Smooth muscle cell (in vitro differentiated cells): Measurements from ENCODE around the gene RPS6KA2. TPM values are rescaled to one million over a fixed set of nuclear protein-coding genes. Genes with fewer than 3 reads are reported as not detected.

Experiments used
- DNase-seq: peaks from one replicate; lab custom pipeline; 2025; ENCODE audit not compliant: unreplicated experiment; lab: John Stamatoyannopoulos, UW
- H2AFZ ChIP-seq: fragments of 200-600 bp; sonication (generic); 2 replicates; pipeline ENCODE4 v1.6.0; 2016; ENCODE audit warnings: antibody characterized with exemption, low read depth, mild to moderate bottlenecking
- H3F3A ChIP-seq: fragments of 200-600 bp; sonication (generic); 2 replicates; pipeline ENCODE4 v1.6.0; 2017; ENCODE audit warnings: antibody characterized with exemption, low read depth
- H3K27ac ChIP-seq: fragments of 200-600 bp; sonication (generic); 2 replicates; pipeline ENCODE4 v1.5.1; 2016; ENCODE audit warnings: low read depth, mild to moderate bottlenecking
- H3K27me3 ChIP-seq: fragments of 200-600 bp; sonication (generic); 2 replicates; pipeline ENCODE4 v1.6.1; 2016; ENCODE audit warnings: low read depth, mild to moderate bottlenecking
- H3K36me3 ChIP-seq: fragments of 200-600 bp; sonication (generic); 2 replicates; pipeline ENCODE4 v1.5.1; 2016; ENCODE audit warnings: low read depth
- H3K4me1 ChIP-seq: fragments of 200-600 bp; sonication (generic); 2 replicates; pipeline ENCODE4 v1.5.1; 2016; ENCODE audit warnings: low read depth
- H3K4me2 ChIP-seq: fragments of 200-600 bp; sonication (generic); 2 replicates; pipeline ENCODE4 v1.6.0; 2016; ENCODE audit warnings: mild to moderate bottlenecking
- H3K4me3 ChIP-seq: fragments of 200-600 bp; sonication (generic); 2 replicates; pipeline ENCODE4 v1.5.1; 2016; ENCODE audit warnings: mild to moderate bottlenecking
- H3K79me2 ChIP-seq: fragments of 200-600 bp; sonication (generic); 2 replicates; pipeline ENCODE4 v1.6.0; 2016; ENCODE audit warnings: low read depth, mild to moderate bottlenecking
- H3K9ac ChIP-seq: fragments of 200-600 bp; sonication (generic); 2 replicates; pipeline ENCODE4 v1.6.0; 2016; ENCODE audit warnings: low read depth
- H3K9me3 ChIP-seq: fragments of 200-600 bp; sonication (generic); replicated peaks from 2 replicates; pipeline ENCODE4 v1.5.1; 2016; ENCODE audit warnings: low read depth
- H4K20me1 ChIP-seq: fragments of 200-600 bp; sonication (generic); 2 replicates; pipeline ENCODE4 v1.6.0; 2016; ENCODE audit warnings: low read depth
- CTCF ChIP-seq: fragments of 200-600 bp; sonication (generic); IDR thresholded peaks from 2 replicates; pipeline ENCODE4 v1.5.1; 2017; ENCODE audit warnings: borderline replicate concordance, mild to moderate bottlenecking, antibody characterized with exemption; ENCODE audit not compliant: insufficient read depth, poor library complexity, severe bottlenecking
- WGBS: methylation state at CpG from one replicate; pipeline ENCODE4 v1.1.7; 2016; ENCODE audit warnings: low lambda C conversion rate; 5-methylcytosine and 5-hydroxymethylcytosine counted together
- polyA plus RNA-seq: library from polyadenylated mRNA; unstranded; fragments of >200 nt; fragmentation: Nextera tagmentation; extraction: Ambion mirVana; gene quantifications from 2 replicates; pipeline ENCODE4 v1.2.1, GENCODE V29; 2016
- total RNA-seq: library from RNA; depleted of rRNA; stranded (reverse); fragments of >200 nt; gene quantifications from 2 replicates; pipeline ENCODE4 v1.2.3, GENCODE V29; 2014

RPS6KA2 gene
- total and polyA plus RNA-seq, 2 experiments from 2014 or later, result 7.8 to 10.4 TPM

GRCh38 chr6:166502453-166502852 lies 124.6 kb downstream of the RPS6KA2 start:
- no peak for TF ChIP-seq CTCF
- no peaks in the 10 kb centered on the region for H3K27me3 ChIP-seq
- H3K9me3 ChIP-seq, result no peaks in the 10 kb centered on the region
- H3K4me3 ChIP-seq, result no peak overlapping the region
- no peak overlapping the region for H3K27ac ChIP-seq
- H3K4me2 ChIP-seq, result no peak overlapping the region
- no peak overlapping the region for H2AFZ ChIP-seq
- no peaks in the 10 kb centered on the region for H4K20me1 ChIP-seq
- WGBS, result 93% methylated on average over 14 of the region's 14 CpGs
- DNase-seq, result no peak
- H3F3A ChIP-seq, result no peaks in the 10 kb centered on the region
- no peaks in the 10 kb centered on the region for H3K36me3 ChIP-seq
- H3K79me2 ChIP-seq, result no peaks in the 10 kb centered on the region
- no peak overlapping the region for H3K9ac ChIP-seq
- no peaks in the 10 kb centered on the region for H3K4me1 ChIP-seq

GRCh38 chr6:166501246-166501645 lies 125.8 kb downstream of the RPS6KA2 start:
- H3K27me3 ChIP-seq, result no peaks in the 10 kb centered on the region
- 99% methylated on average over 14 of the region's 14 CpGs for WGBS
- H3K79me2 ChIP-seq, result no peaks in the 10 kb centered on the region
- H3K9ac ChIP-seq, result no peak overlapping the region
- no peak for DNase-seq
- H2AFZ ChIP-seq, result no peak overlapping the region
- TF ChIP-seq CTCF, result no peak
- H3K36me3 ChIP-seq, result no peaks in the 10 kb centered on the region
- no peaks in the 10 kb centered on the region for H3K4me1 ChIP-seq
- H3K27ac ChIP-seq, result no peak overlapping the region
- H3K4me2 ChIP-seq, result no peak overlapping the region
- no peaks in the 10 kb centered on the region for H3F3A ChIP-seq
- H4K20me1 ChIP-seq, result no peaks in the 10 kb centered on the region
- H3K9me3 ChIP-seq, result no peaks in the 10 kb centered on the region
- H3K4me3 ChIP-seq, result no peak overlapping the region

- Histone ChIP-seq H3K27me3 (no peaks in the 10 kb centered on the region), H3K9me3 (no peaks in the 10 kb centered on the region), H3K27ac (no peak overlapping the region), H3K79me2 (no peaks in the 10 kb centered on the region), H3K36me3 (no peaks in the 10 kb centered on the region), H3K9ac (no peak overlapping the region), H3K4me3 (no peak overlapping the region), H4K20me1 (no peaks in the 10 kb centered on the region), H2AFZ (no peak overlapping the region), H3F3A (no peaks in the 10 kb centered on the region), H3K4me2 (no peak overlapping the region), H3K4me1 (no peaks in the 10 kb centered on the region)
- no peak for DNase-seq
- WGBS, result 96% methylated on average over 7 of the region's 7 CpGs
- TF ChIP-seq CTCF, result no peak
These were observed 126.8 kb downstream of the RPS6KA2 start for GRCh38 chr6:166500246-166500645.

- H4K20me1 ChIP-seq, result no peaks in the 10 kb centered on the region
- no peak for DNase-seq
- no peak overlapping the region for H3K27ac ChIP-seq
- H3F3A ChIP-seq, result no peaks in the 10 kb centered on the region
- no peak overlapping the region for H3K4me2 ChIP-seq
- no peaks in the 10 kb centered on the region for H3K36me3 ChIP-seq
- no peaks in the 10 kb centered on the region for H3K9me3 ChIP-seq
- TF ChIP-seq CTCF, result no peak
- H3K27me3 ChIP-seq, result no peaks in the 10 kb centered on the region
- H3K79me2 ChIP-seq, result no peaks in the 10 kb centered on the region
- no peak overlapping the region for H3K9ac ChIP-seq
- no peak overlapping the region for H2AFZ ChIP-seq
- H3K4me1 ChIP-seq, result no peaks in the 10 kb centered on the region
- no peak overlapping the region for H3K4me3 ChIP-seq
- WGBS, result 97% methylated on average over 7 of the region's 7 CpGs
These were observed 127.5 kb downstream of the RPS6KA2 start for GRCh38 chr6:166499350-166500163.
